Astrocyte of the spinal cord (primary cell): ENCODE data around the gene LPGAT1.

Source experiments
- DNase-seq: peaks from one replicate; pipeline ENCODE4 v3.0.0; 2011; ENCODE audit warnings: low read depth, low spot score
- H3K4me3 ChIP-seq: 2 replicates; pipeline ENCODE4 v1.5.1; 2011; ENCODE audit warnings: low read depth, mild to moderate bottlenecking, low read length, moderate library complexity
- CTCF ChIP-seq: IDR thresholded peaks from 2 replicates; pipeline ENCODE4 v1.5.1; 2012; ENCODE audit warnings: low read depth, mild to moderate bottlenecking, low read length, inconsistent platforms
- in situ Hi-C: cut with HindIII; loops from 2 replicates; pipeline ENCODE4 v1.10.0; 2017; ENCODE audit warnings: low sequenced_read_pairs

The LPGAT1 gene

DNA sequence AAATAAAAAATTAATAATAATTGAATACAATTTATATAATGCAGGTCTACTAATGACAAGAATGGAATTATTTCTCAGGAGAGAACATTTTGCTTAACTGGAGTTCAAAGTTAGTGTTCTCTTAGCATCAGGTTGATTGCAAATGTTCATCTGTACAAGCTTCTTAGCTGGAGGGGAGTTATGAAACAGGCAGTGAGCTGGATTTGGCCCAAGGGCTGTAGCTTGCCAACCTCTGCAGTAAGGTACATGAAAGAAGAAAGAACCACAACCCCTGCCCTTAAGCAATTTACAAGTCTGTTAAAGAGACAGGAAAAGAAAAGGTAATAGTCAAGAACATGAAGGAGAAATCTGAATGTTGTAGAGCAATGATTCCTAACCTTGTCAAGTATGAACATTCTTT, 17.0 kb downstream of the LPGAT1 start:
- in situ Hi-C loops, result no loop called here
- peak; percentile 66 for DNase-seq
- no peak for TF ChIP-seq CTCF
- H3K4me3 ChIP-seq, result no peak overlapping the region

DNA sequence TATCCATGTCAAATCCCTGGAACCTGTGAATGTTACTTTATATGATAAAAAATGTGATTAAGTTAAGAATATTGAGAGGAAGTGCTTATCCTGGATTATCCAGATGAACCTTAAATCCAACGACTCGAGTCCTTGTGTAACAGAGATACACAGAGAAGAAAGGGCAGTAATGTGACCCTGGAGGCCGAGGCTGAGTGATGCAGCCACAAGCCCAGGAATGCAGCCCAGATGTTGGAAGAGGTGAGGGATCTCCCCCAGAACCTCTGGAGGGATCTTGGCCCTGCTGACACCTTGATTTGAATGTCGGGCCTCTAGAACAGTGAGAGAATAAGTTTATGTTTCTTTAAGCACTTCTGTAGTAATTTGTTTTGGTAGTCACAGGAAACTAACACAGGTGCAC, 18.0 kb downstream of the LPGAT1 start:
- H3K4me3 ChIP-seq, result no peak overlapping the region
- TF ChIP-seq CTCF, result no peak
- DNase-seq, result no peak
- in situ Hi-C loops, result no loop called here

- H3K4me3 ChIP-seq, result no peak overlapping the region
- TF ChIP-seq CTCF, result no peak
- in situ Hi-C loops, result no loop called here
- DNase-seq, result no peak
These were observed 18.7 kb downstream of the LPGAT1 start for GRCh38 chr1:211811848-211812247.

- no peak overlapping the region for H3K4me3 ChIP-seq
- in situ Hi-C loops, result no loop called here
- no peak for TF ChIP-seq CTCF
- no peak for DNase-seq
These were observed 19.4 kb downstream of the LPGAT1 start for GRCh38 chr1:211811126-211811525.

- H3K4me3 ChIP-seq, result no peak overlapping the region
- DNase-seq, result no peak
- TF ChIP-seq CTCF, result no peak
- in situ Hi-C loops, result no loop called here
These were observed 22.1 kb downstream of the LPGAT1 start for GRCh38 chr1:211808475-211808874.

GRCh38 chr1:211804915-211805314, 25.6 kb downstream of the LPGAT1 start:
- no peak overlapping the region for H3K4me3 ChIP-seq
- in situ Hi-C loops, result no loop called here
- no peak for TF ChIP-seq CTCF
- no peak for DNase-seq

DNA sequence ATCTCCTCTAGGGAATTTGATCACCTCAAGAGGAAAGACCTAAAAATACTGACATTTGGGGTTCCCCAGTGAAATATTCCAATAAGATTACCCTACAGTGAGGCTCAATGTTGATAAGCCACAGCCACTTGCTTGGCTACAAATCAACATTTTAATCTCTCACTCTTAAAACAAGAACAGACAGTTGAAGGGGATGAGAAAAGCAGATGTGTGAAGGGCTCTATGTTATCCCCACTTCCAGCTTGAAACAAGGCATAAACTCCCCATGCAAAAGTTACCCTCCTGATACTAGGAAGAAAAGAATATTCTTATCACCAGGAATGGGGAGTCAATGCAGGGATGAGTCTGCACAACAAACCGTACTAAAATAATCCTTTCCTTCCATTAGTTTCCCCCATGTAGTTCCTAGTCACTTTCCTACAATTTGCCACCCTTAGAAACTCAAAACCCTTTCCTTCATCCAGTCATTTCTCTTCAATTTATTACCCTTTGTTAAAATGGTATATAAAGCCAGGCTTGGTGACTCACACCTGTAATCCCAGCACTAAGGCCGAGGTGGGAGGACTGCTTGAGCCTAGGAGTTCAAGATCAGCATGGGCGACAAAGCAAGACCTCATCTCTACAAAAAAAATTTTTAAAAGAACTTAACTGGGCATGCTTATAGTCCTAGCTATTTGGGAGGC, 29.5 kb downstream of the LPGAT1 start:
- no peak for DNase-seq
- in situ Hi-C loops, result no loop called here
- no peak for TF ChIP-seq CTCF
- no peak overlapping the region for H3K4me3 ChIP-seq
